SH-SY5Y (cell line): ENCODE results near the gene NCBP2.

ENCODE experiments used
- GATA2 ChIP-seq: IDR thresholded peaks from 2 replicates; pipeline ENCODE4 v1.6.1; 2011; ENCODE audit warnings: mild to moderate bottlenecking, low read depth, low read length
- GATA3 ChIP-seq: IDR thresholded peaks from 2 replicates; pipeline ENCODE4 v1.6.1; 2011; ENCODE audit warnings: low read depth, mild to moderate bottlenecking, low read length, moderate library complexity

DNA sequence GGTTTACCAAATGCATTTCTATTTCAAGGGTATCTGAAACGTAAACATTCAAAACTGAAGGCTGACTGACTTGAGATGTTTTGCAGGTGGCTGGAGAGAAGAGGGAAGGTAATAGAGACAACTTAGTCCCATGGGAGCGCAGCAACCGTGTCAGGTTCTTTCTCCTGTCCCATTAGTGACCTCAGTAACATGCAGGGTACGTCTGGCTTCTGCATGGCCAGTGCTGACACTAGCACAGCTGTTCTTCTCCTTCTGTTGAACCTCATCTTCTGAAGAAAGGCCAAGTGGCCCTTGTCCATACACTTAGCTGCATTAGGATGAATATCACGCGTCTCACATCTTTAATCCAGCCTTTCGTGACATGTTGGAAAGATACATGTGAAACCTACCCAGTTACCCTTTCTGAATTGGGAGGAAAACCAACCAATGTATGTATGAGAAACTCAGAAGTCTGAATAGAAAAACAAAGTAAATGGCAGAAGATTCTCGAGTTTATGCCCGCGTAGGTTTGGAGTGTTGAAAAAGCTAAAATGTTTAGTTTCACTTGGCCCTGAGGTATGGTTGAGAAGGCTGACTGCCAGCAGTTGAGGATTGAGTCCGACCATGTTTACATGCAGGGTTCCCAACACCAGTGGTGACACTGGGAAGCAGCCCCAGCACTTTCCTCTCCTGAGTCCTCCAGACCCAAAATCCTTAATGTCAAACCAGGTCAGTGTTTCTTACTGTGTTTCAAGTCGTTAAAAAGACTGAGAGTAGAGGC, 10.3 kb downstream of the NCBP2 start:
- TF ChIP-seq GATA2 (no peak), GATA3 (no peak)
